Measurements from ENCODE around the gene ABL1.

The ABL1 gene

GRCh38 chr9:130789747-130790672 is 45.0 kb upstream of the ABL1 start (continued):
- TF ChIP-seq, protein P1, sequence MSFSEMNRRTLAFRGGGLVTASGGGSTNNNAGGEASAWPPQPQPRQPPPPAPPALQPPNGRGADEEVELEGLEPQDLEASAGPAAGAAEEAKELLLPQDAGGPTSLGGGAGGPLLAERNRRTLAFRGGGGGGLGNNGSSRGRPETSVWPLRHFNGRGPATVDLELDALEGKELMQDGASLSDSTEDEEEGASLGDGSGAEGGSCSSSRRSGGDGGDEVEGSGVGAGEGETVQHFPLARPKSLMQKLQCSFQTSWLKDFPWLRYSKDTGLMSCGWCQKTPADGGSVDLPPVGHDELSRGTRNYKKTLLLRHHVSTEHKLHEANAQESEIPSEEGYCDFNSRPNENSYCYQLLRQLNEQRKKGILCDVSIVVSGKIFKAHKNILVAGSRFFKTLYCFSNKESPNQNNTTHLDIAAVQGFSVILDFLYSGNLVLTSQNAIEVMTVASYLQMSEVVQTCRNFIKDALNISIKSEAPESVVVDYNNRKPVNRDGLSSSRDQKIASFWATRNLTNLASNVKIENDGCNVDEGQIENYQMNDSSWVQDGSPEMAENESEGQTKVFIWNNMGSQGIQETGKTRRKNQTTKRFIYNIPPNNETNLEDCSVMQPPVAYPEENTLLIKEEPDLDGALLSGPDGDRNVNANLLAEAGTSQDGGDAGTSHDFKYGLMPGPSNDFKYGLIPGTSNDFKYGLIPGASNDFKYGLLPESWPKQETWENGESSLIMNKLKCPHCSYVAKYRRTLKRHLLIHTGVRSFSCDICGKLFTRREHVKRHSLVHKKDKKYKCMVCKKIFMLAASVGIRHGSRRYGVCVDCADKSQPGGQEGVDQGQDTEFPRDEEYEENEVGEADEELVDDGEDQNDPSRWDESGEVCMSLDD (tag by site-specific recombination; IDR thresholded peaks at IDR 0.05) = no peak
- peak; percentile 81 for TF ChIP-seq ZNF518A (tag by site-specific recombination; conservative IDR thresholded peaks at IDR 0.05; ENCODE audit: low read depth)
- no peak for TF ChIP-seq ZNF354C (tag by site-specific recombination; IDR thresholded peaks at IDR 0.05; ENCODE audit: borderline replicate concordance, low read depth)
- peak; percentile 56; the same call in 1 of the 2 replicates for TF ChIP-seq ZNF623 (tag by site-specific recombination; IDR thresholded peaks at IDR 0.05)
- TF ChIP-seq, protein P2, sequence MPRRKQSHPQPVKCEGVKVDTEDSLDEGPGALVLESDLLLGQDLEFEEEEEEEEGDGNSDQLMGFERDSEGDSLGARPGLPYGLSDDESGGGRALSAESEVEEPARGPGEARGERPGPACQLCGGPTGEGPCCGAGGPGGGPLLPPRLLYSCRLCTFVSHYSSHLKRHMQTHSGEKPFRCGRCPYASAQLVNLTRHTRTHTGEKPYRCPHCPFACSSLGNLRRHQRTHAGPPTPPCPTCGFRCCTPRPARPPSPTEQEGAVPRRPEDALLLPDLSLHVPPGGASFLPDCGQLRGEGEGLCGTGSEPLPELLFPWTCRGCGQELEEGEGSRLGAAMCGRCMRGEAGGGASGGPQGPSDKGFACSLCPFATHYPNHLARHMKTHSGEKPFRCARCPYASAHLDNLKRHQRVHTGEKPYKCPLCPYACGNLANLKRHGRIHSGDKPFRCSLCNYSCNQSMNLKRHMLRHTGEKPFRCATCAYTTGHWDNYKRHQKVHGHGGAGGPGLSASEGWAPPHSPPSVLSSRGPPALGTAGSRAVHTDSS (tag by site-specific recombination; IDR thresholded peaks at IDR 0.05) = no peak
- no peak for TF ChIP-seq BCL11A (tag by site-specific recombination; IDR thresholded peaks at IDR 0.05; ENCODE audit: low read depth)
- no peak for TF ChIP-seq ZNF157 (tag by site-specific recombination; IDR thresholded peaks at IDR 0.05)
- TF ChIP-seq ZNF202 (tag by site-specific recombination; IDR thresholded peaks at IDR 0.05; ENCODE audit: borderline replicate concordance) = no peak
- TF ChIP-seq KLF9 (tag by site-specific recombination; IDR thresholded peaks at IDR 0.05; ENCODE audit: low read depth) = no peak
- peak; percentile 90 for TF ChIP-seq SETDB1 (IDR thresholded peaks at IDR 0.05; ENCODE audit: insufficient read length, low read length)
- no peak for TF ChIP-seq HOXD13 (CRISPR knock-in tag; IDR thresholded peaks at IDR 0.05; ENCODE audit: borderline replicate concordance)
- TF ChIP-seq ZNF768 (tag by site-specific recombination; IDR thresholded peaks at IDR 0.05) = no peak
- no peak for TF ChIP-seq ZNF488 (tag by site-specific recombination; IDR thresholded peaks at IDR 0.05)
- TF ChIP-seq ZNF704 (tag by site-specific recombination; IDR thresholded peaks at IDR 0.05) = no peak
- no peak for TF ChIP-seq MYNN (tag by site-specific recombination; IDR thresholded peaks at IDR 0.05; ENCODE audit: borderline replicate concordance)
- no peak for TF ChIP-seq ZBTB20 (tag by site-specific recombination; IDR thresholded peaks at IDR 0.05)
- TF ChIP-seq REST (tag by site-specific recombination; IDR thresholded peaks at IDR 0.05) = peak; percentile 35; the same call in 1 of the 2 replicates
- TF ChIP-seq ZNF707 (tag by site-specific recombination; IDR thresholded peaks at IDR 0.05) = no peak
- no peak for TF ChIP-seq ZFHX2 (tag by site-specific recombination; conservative IDR thresholded peaks at IDR 0.05)
- TF ChIP-seq, protein P3, sequence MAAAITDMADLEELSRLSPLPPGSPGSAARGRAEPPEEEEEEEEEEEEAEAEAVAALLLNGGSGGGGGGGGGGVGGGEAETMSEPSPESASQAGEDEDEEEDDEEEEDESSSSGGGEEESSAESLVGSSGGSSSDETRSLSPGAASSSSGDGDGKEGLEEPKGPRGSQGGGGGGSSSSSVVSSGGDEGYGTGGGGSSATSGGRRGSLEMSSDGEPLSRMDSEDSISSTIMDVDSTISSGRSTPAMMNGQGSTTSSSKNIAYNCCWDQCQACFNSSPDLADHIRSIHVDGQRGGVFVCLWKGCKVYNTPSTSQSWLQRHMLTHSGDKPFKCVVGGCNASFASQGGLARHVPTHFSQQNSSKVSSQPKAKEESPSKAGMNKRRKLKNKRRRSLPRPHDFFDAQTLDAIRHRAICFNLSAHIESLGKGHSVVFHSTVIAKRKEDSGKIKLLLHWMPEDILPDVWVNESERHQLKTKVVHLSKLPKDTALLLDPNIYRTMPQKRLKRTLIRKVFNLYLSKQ (tag by site-specific recombination; IDR thresholded peaks at IDR 0.05; ENCODE audit: borderline replicate concordance) = no peak
- TF ChIP-seq GFI1B (tag by site-specific recombination; IDR thresholded peaks at IDR 0.05) = no peak

All from HEK293 (cell line).